ENCODE data around the gene ZNF718.

DNA sequence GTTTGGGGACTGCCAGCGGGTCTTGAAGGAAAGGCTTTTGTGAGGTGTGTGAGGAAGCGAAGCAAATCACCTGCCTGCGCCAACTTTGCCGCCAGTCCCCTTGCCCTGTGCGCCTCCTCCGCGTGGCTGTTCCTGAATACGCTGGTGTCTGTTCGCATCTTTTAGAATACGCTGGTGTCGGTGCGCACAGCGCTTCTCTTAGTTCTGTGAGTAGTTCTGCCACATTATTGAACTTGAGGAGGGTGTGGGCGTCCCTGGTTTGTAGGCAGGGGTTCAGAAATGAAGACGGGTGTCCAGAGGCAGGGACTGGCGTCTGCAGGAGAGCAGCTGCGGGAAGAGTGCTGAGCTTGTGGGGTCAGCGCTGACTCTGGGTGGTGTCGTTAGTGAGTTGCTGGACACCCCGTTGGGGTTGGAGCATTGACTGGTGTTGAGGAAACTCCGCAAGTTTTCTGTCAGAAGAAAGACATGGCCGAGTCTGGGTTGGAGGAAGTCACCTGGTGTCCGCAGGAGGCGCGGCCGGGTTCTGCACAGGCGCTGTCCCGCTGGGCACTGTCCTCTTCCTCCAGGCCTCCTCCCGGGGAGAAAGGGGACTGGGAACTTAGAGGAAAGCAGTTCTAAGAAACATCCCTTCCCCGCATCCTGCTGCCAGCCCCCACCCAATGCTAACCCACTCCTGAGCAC is 930 bp downstream of the ZNF718 start:
- TF ChIP-seq CTCF (IDR thresholded peaks at IDR 0.05; ENCODE audit: borderline replicate concordance, extremely low read depth, low read length, poor library complexity, severe bottlenecking) (no peak), EZH2 (IDR thresholded peaks at IDR 0.05; ENCODE audit: borderline replicate concordance, low read depth, low read length, severe bottlenecking) (no peak)

All from DND-41 (cell line).